NB4 (cell line): ENCODE results near the gene PDE1A.

Experiments used
- DNase-seq: peaks from one replicate; pipeline ENCODE4 v3.0.0; 2010; ENCODE audit warnings: low read depth
- H3K4me3 ChIP-seq: one replicate; pipeline ENCODE4 v1.5.1; 2011; ENCODE audit warnings: mild to moderate bottlenecking, low read depth, low read length, moderate library complexity
- CTCF ChIP-seq: IDR thresholded peaks from one replicate; pipeline ENCODE4 v1.5.1; 2012; ENCODE audit warnings: low read depth, low read length
- MAX ChIP-seq: IDR thresholded peaks from 2 replicates; pipeline ENCODE4 v1.6.1; 2011; ENCODE audit warnings: low read depth, low read length
- MYC ChIP-seq: IDR thresholded peaks from 2 replicates; pipeline ENCODE4 v1.6.1; 2011; ENCODE audit warnings: low read depth, low read length
- POLR2A ChIP-seq: IDR thresholded peaks from 2 replicates; pipeline ENCODE4 v1.6.1; 2011; ENCODE audit warnings: mild to moderate bottlenecking; ENCODE audit not compliant: insufficient read length; ENCODE audit errors: extremely low read depth

The PDE1A gene

DNA sequence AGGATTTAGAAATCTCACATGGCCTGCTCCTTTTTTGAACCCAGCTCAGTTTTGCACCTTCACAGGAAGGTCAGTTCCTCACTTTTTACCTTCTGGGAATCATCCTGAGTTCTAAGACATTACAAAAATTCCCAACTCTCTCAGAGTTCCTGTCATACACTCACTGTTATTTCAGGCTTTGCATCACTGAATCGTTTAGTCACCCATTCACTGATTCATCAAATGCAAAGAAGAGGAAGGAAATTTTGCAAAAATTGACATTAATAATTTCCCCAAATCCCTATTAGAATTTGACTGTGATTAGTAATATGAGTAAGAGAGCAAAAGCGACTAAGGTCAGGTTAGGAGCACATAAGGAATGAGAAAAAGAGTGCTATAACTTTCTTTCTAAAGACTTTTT, 197.5 kb downstream of the PDE1A start:
- TF ChIP-seq POLR2A (no peak), MYC (no peak), MAX (no peak), CTCF (no peak)
- no peak for DNase-seq

DNA sequence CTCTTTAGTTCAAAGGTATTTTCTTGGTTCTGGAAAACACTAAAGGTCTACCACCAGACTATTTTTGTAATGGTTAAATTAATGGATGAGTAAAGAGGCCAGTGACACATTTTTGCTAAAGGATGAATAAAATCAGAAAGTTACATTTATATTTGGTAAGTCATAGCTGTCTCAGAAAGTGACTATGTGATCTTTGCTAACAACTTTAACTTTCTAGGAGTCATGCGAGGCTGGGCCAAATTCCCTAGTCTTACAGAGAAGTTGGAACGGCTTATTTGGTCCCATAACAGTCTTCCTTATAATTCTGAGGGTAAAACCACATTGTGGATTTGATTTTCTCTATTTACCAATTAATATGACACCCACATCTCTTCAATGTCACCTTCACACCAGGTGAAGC, 198.1 kb downstream of the PDE1A start:
- H3K4me3 ChIP-seq: no peak overlapping the region
- no peak for DNase-seq
- TF ChIP-seq POLR2A (no peak), MAX (no peak), CTCF (no peak), MYC (no peak)

More for the DNA sequence above, 197.5 kb downstream of the PDE1A start:
- H3K4me3 ChIP-seq: no peak overlapping the region

- TF ChIP-seq CTCF (no peak), MYC (no peak), POLR2A (no peak), MAX (no peak)
- no peak for DNase-seq
- no peak overlapping the region for H3K4me3 ChIP-seq
Observed at GRCh38 chr2:182228073-182228473, 198.8 kb downstream of the PDE1A start.

GRCh38 chr2:182226807-182227206, 200.0 kb downstream of the PDE1A start:
- TF ChIP-seq MAX (no peak), POLR2A (no peak), CTCF (no peak), MYC (no peak)
- DNase-seq: no peak
- H3K4me3 ChIP-seq: no peak overlapping the region

DNA sequence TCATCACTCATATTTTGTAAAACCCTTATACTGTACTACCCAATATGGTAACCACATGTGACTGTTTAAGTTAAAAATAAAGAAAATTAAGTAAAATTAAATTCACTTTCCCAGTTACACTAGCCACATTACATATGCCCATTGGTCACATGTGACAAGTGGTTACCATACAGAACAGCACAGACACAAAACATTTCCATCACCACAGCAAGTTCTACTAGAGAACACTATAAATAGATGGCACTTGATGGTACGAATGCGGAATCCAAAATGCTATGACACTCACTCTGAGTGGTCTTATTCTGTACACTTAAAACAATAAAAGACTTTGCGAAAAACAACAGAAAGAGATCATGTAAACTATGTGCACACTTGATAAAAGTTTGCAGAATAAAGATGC, 202.2 kb downstream of the PDE1A start:
- no peak overlapping the region for H3K4me3 ChIP-seq
- no peak for DNase-seq
- TF ChIP-seq MAX (no peak), POLR2A (no peak), CTCF (no peak)

GRCh38 chr2:182220998-182221397, 205.8 kb downstream of the PDE1A start:
- TF ChIP-seq CTCF (no peak), POLR2A (no peak), MYC (no peak), MAX (no peak)
- no peak overlapping the region for H3K4me3 ChIP-seq

More at GRCh38 chr2:182220998-182221397, 205.8 kb downstream of the PDE1A start:
- DNase-seq: no peak
